Measurements from ENCODE around the gene AIP. TPM values are rescaled to one million over a fixed set of nuclear protein-coding genes. Genes with fewer than 3 reads are reported as not detected.
"Not testable (repeated sequence)": the region's sequence is repeated elsewhere in the genome, so short reads cannot be mapped to it uniquely, and the experiment has no call there.

The AIP gene
- total RNA-seq, 1 experiment from 2014 or later, result 35.6 TPM

DNA sequence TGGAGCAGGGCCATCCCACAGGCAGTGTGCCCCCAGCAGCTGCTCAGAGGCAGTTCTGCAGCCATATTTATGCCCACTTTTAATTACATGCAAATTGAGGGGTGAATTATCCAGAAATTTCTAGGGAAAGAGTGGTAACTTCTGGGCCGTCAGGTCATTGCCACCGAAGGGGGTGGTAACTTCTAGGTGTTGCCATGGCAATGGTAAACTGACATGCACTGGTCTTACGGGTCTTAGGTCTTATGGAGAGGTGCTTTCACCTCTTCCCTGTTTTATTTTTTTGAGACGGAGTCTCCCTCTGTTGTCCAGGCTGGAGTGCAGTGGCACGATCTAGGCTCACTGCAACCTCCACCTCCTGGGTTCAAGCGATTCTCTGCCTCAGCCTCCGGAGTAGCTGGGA is 9.9 kb upstream of the AIP start:
- H2BK120ac ChIP-seq (ENCODE audit: low read depth, low read length, poor library complexity, severe bottlenecking), result no peak overlapping the region
- no peak overlapping the region for H3K9ac ChIP-seq (ENCODE audit: extremely low read depth, insufficient read length, low read length)
- H3T11ph ChIP-seq (ENCODE audit: low read length), result no peak overlapping the region
- H2BK12ac ChIP-seq (ENCODE audit: insufficient read length, low read depth, low read length), result no peak overlapping the region
- no peak overlapping the region for H2AK5ac ChIP-seq (ENCODE audit: insufficient read length, low read length)
- no peak overlapping the region for H3K4me2 ChIP-seq (ENCODE audit: insufficient read depth, insufficient read length, low read length)
- peaks cover 19% of the 10 kb centered on the region for H3K27me3 Mint-ChIP-seq (ENCODE audit: low read depth)
- no peak for DNase-seq
- no peak overlapping the region for H2BK5ac ChIP-seq (ENCODE audit: insufficient read length, low read length)
- H3K23me2 ChIP-seq (ENCODE audit: insufficient read length, low read depth, low read length, poor library complexity, severe bottlenecking), result peaks cover 5% of the 10 kb centered on the region
- no peak overlapping the region for H2BK15ac ChIP-seq (ENCODE audit: low read depth, low read length)
- H4K20me1 ChIP-seq (ENCODE audit: control insufficient read depth, insufficient read depth, insufficient read length), result no peaks in the 10 kb centered on the region
- WGBS (ENCODE audit: extremely low coverage, insufficient read length, low lambda C conversion rate), result no CpG with 5 or more reads among the region's 7 CpGs
- H3K4me1 Mint-ChIP-seq, result peaks cover 9 to 10% of the 10 kb centered on the region in 2 experiments
- no peak overlapping the region for H3K18ac ChIP-seq (ENCODE audit: insufficient read length, low read depth, low read length)
- no peak overlapping the region for H3K4me3 Mint-ChIP-seq
- no peaks in the 10 kb centered on the region for H3K79me1 ChIP-seq (ENCODE audit: insufficient read depth, low read depth, low read length, poor library complexity, severe bottlenecking)
- no peaks in the 10 kb centered on the region for H3K79me2 ChIP-seq (ENCODE audit: insufficient read depth, low read length)
- no peaks in the 10 kb centered on the region for H3K9me3 ChIP-seq (ENCODE audit: control insufficient read depth, low read depth, low read length)
- H4K8ac ChIP-seq (replicated peaks; ENCODE audit: insufficient read length, low read depth, low read length), result no peak overlapping the region
- no peak overlapping the region for H3K27ac ChIP-seq (ENCODE audit: insufficient read length, low read depth, low read length)
- H3K14ac ChIP-seq (ENCODE audit: insufficient read depth, low read length), result no peak overlapping the region
- H3K4me1 ChIP-seq (ENCODE audit: insufficient read depth, low read length), result no peaks in the 10 kb centered on the region; the same call in 1 of the 2 replicates
- no peak overlapping the region for H3K56ac ChIP-seq (ENCODE audit: insufficient read length, low read depth, low read length)
- no peak overlapping the region for H4K91ac ChIP-seq (ENCODE audit: insufficient read length, low read depth, low read length)
- peaks cover 3% of the 10 kb centered on the region; the same call in 1 of the 2 replicates for H3K27me3 ChIP-seq (ENCODE audit: insufficient read depth, low read length)
- TF ChIP-seq, protein P1, sequence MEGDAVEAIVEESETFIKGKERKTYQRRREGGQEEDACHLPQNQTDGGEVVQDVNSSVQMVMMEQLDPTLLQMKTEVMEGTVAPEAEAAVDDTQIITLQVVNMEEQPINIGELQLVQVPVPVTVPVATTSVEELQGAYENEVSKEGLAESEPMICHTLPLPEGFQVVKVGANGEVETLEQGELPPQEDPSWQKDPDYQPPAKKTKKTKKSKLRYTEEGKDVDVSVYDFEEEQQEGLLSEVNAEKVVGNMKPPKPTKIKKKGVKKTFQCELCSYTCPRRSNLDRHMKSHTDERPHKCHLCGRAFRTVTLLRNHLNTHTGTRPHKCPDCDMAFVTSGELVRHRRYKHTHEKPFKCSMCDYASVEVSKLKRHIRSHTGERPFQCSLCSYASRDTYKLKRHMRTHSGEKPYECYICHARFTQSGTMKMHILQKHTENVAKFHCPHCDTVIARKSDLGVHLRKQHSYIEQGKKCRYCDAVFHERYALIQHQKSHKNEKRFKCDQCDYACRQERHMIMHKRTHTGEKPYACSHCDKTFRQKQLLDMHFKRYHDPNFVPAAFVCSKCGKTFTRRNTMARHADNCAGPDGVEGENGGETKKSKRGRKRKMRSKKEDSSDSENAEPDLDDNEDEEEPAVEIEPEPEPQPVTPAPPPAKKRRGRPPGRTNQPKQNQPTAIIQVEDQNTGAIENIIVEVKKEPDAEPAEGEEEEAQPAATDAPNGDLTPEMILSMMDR (conservative IDR thresholded peaks at IDR 0.05), result no peak
- no peak overlapping the region for H4K5ac ChIP-seq (ENCODE audit: insufficient read length, low read depth, low read length)
- H2BK20ac ChIP-seq (ENCODE audit: low read depth, low read length, poor library complexity, severe bottlenecking), result no peak overlapping the region
- no peaks in the 10 kb centered on the region; a peak in 1 of 7 replicates for H3K36me3 Mint-ChIP-seq (ENCODE audit: insufficient read depth in 1 of 3, low read depth in 3 of 3)
- no peak overlapping the region for H3K23ac ChIP-seq (ENCODE audit: insufficient read length, low read depth, low read length)
- no peak overlapping the region for H3K27ac Mint-ChIP-seq
- H3K9me3 Mint-ChIP-seq, result peaks cover under 1 to 6% of the 10 kb centered on the region in 2 experiments; a peak in 2 of 5 replicates
- H2AFZ ChIP-seq (ENCODE audit: low read length), result no peak overlapping the region
- H3K4ac ChIP-seq (ENCODE audit: low read depth, low read length), result no peak overlapping the region

DNA sequence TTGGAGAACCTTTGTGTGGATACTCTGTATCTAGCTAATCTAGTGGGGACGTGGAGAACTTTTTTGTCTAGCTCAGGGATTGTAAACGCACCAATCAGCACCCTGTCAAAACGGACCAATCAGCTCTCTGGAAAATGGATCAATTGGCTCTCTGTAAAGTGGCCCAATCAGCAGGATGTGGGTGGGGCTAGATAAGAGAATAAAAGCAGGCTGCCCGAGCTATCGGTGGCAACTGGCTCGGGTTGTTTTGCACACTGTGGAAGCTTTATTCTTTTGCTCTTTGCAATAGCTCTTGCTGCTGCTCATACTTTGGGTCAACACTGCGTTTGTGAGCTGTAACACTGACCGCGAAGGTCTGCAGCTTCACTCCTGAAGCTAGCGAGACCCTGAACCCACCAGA is 6.1 kb upstream of the AIP start:
- not testable (repeated sequence) for H3K4me3 Mint-ChIP-seq; H2BK5ac ChIP-seq (ENCODE audit: insufficient read length, low read length); H4K91ac ChIP-seq (ENCODE audit: insufficient read length, low read depth, low read length); H3K9me3 ChIP-seq (ENCODE audit: control insufficient read depth, low read depth, low read length); H2AFZ ChIP-seq (ENCODE audit: low read length); H3K23ac ChIP-seq (ENCODE audit: insufficient read length, low read depth, low read length); H3T11ph ChIP-seq (ENCODE audit: low read length); H3K4me1 ChIP-seq (ENCODE audit: insufficient read depth, low read length); H3K27ac ChIP-seq (ENCODE audit: insufficient read length, low read depth, low read length); H2BK20ac ChIP-seq (ENCODE audit: low read depth, low read length, poor library complexity, severe bottlenecking); H3K9ac ChIP-seq (ENCODE audit: extremely low read depth, insufficient read length, low read length); H3K4ac ChIP-seq (ENCODE audit: low read depth, low read length); H4K20me1 ChIP-seq (ENCODE audit: control insufficient read depth, insufficient read depth, insufficient read length); H2BK120ac ChIP-seq (ENCODE audit: low read depth, low read length, poor library complexity, severe bottlenecking); H3K18ac ChIP-seq (ENCODE audit: insufficient read length, low read depth, low read length); H2BK15ac ChIP-seq (ENCODE audit: low read depth, low read length); H4K5ac ChIP-seq (ENCODE audit: insufficient read length, low read depth, low read length); H3K14ac ChIP-seq (ENCODE audit: insufficient read depth, low read length); H3K79me2 ChIP-seq (ENCODE audit: insufficient read depth, low read length); H3K4me2 ChIP-seq (ENCODE audit: insufficient read depth, insufficient read length, low read length); DNase-seq; H3K27ac Mint-ChIP-seq; H3K27me3 ChIP-seq (ENCODE audit: insufficient read depth, low read length); H3K36me3 Mint-ChIP-seq (ENCODE audit: insufficient read depth in 1 of 3, low read depth in 3 of 3); H2BK12ac ChIP-seq (ENCODE audit: insufficient read length, low read depth, low read length); H2AK5ac ChIP-seq (ENCODE audit: insufficient read length, low read length); H3K9me3 Mint-ChIP-seq; H3K79me1 ChIP-seq (ENCODE audit: insufficient read depth, low read depth, low read length, poor library complexity, severe bottlenecking); H3K23me2 ChIP-seq (ENCODE audit: insufficient read length, low read depth, low read length, poor library complexity, severe bottlenecking); H3K56ac ChIP-seq (ENCODE audit: insufficient read length, low read depth, low read length); H3K4me1 Mint-ChIP-seq; H4K8ac ChIP-seq (replicated peaks; ENCODE audit: insufficient read length, low read depth, low read length)
- H3K27me3 Mint-ChIP-seq (ENCODE audit: low read depth), result peaks cover 20% of the 10 kb centered on the region
- no CpG with 5 or more reads among the region's 10 CpGs for WGBS (ENCODE audit: extremely low coverage, insufficient read length, low lambda C conversion rate)

All from H9 (cell line).